DND-41 (cell line): ENCODE results near the gene SLCO6A1.

ENCODE experiments used
- EZH2 ChIP-seq: IDR thresholded peaks from 3 replicates; pipeline ENCODE4 v1.6.1; 2012; ENCODE audit warnings: borderline replicate concordance, low read depth, mild to moderate bottlenecking, moderate library complexity, low read length, inconsistent platforms; ENCODE audit not compliant: severe bottlenecking
- TF ChIP-seq, protein P1 (sequence below): IDR thresholded peaks from 2 replicates; pipeline ENCODE4 v1.5.1; 2012; ENCODE audit warnings: borderline replicate concordance, low read length, moderate library complexity, mild to moderate bottlenecking; ENCODE audit not compliant: poor library complexity, severe bottlenecking; ENCODE audit errors: extremely low read depth

DNA sequence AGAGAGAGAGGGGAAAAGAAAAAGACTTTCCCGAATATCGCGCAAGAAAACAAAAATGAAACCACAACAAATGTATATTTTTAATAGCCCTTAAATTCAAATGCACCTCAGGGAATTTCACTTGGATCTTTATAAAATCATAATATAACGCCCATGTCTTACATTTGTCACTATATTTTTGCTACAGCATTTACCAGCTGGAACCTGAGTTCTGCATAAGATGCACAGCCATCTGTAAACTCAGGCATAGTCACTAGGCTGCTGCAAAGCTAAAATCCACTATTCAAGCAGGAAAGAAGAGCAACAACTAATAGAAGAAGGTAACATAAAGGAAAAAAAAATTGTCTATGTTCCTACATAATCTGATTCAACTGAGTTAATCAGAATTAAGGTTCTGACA, 30.6 kb upstream of the SLCO6A1 start:
- TF ChIP-seq, protein P1, sequence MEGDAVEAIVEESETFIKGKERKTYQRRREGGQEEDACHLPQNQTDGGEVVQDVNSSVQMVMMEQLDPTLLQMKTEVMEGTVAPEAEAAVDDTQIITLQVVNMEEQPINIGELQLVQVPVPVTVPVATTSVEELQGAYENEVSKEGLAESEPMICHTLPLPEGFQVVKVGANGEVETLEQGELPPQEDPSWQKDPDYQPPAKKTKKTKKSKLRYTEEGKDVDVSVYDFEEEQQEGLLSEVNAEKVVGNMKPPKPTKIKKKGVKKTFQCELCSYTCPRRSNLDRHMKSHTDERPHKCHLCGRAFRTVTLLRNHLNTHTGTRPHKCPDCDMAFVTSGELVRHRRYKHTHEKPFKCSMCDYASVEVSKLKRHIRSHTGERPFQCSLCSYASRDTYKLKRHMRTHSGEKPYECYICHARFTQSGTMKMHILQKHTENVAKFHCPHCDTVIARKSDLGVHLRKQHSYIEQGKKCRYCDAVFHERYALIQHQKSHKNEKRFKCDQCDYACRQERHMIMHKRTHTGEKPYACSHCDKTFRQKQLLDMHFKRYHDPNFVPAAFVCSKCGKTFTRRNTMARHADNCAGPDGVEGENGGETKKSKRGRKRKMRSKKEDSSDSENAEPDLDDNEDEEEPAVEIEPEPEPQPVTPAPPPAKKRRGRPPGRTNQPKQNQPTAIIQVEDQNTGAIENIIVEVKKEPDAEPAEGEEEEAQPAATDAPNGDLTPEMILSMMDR, result no peak
- TF ChIP-seq EZH2, result no peak
